NCI-H345 treated with DMSO at 0.1 percent for 48 hours (cell line): Measurements from ENCODE around the gene SPON2.

Source experiments
- DNase-seq: peaks from one replicate; lab custom pipeline; 2025; ENCODE audit not compliant: unreplicated experiment; lab: John Stamatoyannopoulos, UW

SPON2 gene

DNA sequence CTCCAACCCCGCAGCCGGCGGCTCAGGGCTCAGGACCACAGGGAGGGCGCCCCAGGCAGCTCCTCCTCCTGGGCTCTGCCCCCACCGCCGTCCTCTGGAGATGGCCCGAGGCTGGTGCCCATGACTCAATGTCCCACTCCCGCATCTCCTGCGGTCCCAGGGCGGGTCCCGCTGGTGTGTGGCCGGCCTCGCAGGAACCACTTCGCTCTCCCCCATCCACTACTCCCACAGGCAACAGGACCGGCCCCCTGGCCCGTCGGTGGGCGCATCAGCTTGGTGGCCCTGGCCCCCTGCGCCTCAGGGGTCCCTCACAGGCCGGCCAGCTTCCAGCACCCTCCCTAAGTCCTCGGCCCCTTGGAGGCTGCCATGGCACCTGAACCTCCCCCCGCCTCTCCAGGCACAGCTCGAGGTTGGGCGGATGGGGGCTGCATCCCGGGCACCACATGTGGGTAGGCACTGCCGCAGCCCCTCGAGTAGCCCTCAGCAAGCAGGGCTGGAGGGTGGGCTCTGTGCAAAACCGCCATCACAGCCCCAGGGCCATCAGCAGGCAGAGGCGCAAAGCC lies 22.8 kb upstream of the SPON2 start:
- no peak for DNase-seq

DNA sequence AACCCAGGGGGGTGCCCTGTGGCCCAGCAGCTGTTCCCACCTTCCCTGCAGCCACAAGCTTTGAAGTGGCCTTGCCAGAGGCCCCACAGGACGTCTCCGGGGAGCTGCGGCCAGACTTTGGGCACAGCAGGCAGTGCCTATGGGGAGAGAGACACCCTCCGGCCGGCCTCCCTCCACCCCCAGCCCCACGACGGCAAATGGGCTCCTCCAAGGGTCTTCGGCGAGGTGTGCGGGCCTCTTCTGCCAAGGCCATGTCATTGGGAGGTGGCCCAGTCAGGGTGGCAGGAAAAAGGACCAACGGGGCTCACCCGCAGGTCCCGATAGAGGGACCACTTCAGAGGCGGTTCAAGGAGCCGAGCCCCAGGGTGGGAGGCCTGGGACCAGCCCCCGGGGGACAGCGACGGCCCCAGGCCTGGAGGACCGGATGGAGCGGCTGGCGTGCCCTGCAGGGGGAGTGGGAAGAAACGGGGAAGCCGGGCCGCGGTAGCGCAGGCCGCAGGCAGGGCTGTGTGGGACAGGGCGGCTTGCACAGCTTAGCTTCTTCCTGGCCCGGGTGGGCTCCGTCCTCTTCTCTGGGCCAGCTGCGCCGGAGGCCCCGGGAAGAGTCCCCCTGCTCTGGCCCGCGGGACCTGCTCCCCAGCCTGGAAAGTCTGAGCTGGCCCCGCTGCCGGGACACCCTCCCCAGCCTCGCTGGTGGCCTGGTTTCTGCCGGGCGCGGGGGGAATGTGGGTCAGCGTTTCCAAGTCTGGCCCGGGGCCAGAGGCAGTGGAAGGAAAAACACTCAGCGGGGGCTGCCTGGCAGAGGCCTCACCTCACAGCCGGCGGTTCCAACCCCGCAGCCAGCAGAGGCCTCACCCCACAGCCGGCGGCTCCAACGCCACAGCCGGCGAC lies 21.9 kb upstream of the SPON2 start:
- no peak for DNase-seq

DNA sequence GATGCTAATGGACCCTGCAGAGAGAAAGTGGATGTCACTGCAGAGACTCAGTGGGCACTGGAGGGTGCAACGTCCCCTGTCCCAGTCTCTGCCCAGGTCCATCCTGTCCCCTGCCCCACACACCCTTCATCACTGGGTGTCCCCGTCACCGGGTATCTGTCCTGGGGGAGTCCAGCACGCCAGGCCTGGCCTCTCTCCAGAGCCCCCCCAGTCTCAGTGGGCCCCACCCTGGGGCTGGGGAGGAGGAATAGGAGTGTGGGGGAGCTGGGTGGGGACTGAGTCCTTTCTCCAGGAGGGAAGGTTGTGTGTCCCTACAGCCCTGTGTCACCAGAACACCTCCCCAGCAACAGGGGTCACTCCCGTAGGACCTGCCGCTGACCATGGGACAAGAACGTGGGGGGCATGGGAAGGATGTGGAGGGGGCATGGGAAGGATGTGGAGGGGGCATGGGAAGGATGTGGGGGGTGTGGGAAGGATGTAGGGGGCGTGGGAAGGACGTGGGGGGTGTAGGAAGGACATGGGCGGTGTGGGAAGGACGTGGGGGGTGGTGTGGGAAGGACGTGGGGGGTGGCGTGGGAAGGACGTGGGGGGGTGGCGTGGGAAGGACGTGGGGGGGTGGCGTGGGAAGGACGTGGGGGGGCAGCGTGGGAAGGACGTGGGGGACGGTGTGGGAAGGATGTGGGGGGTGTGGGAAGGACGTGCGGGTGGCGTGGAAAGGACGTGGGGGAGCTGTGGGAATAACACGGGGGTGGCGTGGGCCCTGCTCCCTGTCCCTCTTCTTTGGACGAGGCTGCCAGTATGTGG lies 21.0 kb upstream of the SPON2 start:
- DNase-seq, result no peak

DNA sequence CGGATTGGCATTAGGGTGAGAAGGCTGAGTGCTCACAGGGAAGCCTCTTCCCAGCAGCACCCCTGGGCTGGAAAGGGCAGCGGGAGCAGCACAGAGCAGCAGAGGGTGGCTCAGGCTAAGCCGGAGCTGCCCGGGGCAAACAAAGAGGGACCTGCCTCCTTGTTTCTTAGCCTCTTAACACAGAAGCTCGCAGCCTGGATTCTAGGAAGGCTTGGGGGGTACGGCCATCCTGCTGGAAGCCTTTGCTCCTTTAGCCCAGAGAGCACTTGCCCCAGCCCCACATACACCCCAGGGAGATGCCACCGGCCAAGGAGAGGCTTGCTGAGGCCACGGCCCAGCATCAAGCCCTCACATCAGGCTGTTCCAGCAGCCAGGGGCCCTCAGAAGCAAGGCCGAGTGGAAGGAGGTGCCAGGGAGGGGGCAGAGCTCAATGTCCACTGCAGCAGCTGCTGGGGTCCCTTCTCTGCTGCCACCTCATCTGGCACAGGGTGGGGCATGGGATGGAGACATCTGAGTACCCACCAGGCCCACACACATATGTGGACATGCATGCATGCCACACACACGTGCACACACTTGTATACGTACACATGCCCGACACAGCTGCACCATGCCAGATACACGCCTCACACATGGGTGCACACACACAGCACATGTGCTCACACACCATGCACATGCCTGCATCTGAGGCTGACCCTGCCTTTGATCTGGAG lies 20.3 kb upstream of the SPON2 start:
- no peak for DNase-seq

DNA sequence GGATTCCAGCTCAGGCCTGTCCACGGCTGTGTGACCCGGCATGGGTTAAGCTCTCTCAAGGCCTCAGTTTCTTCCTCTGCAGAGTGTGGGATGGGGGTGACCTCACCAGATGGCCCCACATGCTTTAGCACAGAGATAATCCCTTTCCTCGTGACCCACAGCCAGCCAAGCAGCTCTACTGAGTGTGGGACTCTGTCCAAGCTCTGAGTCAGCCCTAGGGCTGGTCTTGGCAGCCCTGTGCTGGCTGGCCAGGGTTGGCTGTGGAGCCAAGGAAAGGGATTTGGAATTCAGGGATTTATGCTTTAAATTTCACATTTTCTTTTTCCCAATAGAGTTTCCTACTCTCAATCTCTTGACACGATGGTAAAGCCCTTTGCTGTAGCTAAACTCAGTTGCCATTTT lies 19.7 kb upstream of the SPON2 start:
- DNase-seq, result no peak

DNA sequence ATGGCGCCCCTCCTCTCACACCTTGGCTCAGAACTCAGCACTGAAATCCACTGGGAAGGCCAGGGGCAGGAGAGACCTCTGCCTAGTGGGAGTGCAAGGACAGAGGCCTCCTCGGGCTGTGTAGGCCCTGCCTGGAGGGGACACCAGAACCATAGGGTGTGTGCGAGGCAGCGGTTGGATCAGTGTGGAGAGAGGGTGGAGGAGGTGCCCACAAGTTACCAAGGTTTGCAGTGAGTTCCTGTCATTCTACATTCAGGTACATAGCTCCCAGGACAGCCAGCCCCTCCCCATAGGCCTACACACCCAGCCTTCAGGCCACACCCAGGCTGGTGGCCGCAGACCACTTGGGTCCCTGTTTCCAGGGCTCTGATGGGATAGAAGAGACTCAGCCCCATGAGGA lies 19.2 kb upstream of the SPON2 start:
- no peak for DNase-seq

DNA sequence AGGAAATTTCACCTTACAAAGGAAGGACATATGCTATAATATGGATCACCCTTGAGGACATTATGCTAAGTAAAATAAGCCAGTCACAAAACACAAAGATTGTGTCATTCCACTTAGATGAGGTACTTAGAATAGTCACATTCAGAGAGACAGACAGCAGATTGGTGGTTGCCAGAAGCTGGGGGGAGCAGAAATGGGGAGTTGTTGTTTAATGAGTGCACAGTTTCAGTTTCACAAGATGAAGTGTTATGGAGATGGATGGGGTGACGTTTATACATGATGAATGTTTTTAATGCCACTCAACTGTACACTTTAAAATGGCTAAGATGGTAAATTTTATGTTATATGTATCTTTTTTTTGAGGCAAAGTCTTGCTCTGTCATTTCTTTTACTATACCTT lies 14.8 kb upstream of the SPON2 start:
- DNase-seq, result no peak

DNA sequence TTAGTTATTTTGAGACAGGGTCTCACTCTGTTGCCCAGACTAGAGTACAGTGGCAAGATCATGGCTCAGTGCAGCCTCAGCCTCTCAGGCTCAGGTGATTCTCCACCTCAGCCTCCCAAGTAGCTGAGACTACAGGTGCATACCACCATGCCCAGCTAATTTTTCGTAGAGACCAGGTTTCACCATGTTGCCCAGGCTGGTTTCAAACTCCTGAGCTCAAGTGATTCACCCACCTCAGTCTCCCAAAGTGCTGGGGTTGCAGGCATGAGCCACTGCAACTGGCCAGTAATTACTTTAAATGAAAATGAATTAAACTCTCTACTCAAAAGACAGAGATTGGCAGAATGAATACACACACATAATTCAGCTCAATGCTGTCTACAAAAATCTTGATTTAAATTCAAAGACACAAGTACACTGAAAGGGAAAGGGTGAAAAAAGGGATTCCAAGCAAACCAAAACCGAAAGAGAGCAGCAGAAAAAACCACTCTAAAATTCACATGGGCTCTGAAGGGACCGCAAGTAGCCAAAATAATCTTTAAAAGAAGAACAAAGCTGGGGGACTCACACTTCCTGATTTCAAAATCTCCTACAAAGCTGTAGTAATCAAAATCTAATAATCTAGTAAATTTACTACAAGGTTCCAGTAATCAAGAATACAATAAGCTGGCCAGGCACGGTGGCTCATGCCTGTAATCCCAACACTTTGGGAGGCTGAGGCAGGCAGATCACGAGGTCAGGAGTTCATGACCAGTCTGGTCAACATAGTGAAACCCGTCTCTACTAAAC lies 11.8 kb upstream of the SPON2 start:
- DNase-seq, result no peak

DNA sequence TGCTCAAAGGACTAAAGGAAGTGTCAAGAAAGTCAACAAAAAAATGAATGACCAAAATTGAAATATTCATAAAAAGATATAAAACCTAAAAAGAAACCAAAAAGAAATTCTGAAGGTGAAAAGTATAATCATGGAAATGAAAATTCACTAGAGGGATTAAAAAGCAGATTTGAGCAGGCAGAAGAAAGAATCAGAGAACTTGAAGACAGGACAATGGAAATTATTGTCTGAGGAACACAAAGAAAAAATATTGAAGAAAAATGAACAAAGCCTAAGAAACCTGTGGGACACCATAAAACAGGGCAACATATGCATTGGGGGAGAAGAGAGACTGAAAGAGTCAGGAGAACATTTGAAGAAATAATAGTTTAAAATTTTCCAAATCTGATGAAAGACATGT lies 9.9 kb upstream of the SPON2 start:
- no peak for DNase-seq

DNA sequence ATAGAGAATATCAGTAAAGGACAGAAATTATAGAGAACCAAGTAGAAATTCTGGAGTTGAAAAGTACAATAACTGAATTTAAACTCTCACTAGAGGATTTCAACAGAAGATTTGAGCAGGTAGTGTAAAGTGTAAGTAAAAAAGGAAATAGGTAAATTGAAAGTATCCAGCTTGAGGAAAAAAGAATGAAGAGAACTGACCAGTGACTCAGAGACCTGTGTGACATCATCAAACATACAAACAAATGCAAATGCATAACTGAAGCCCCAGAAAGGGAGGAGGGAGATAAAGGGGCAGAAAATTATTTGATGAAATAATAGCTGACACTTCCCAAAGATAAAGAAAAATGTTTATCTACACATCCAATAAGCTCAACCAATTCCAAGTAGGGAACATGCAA lies 8.3 kb upstream of the SPON2 start:
- DNase-seq, result no peak

DNA sequence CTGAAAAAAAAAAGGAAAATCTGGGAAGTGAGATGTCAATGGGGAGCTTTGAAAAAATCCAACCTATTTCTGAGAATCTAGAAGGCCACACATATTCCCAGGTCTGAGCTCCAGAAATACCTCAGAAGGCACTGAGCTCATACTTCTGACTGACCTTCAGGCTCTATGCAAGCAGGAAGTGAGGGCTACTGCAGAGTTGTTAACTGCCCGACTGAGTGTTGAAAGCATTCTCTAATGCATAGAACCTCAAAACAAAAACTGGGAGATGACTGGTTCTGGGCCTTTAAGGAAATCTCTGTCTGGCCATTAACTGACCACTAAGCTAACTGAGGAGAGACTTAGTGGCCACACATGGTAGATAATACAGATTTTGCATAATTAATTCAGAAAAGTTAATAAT lies 7.6 kb upstream of the SPON2 start:
- DNase-seq, result no peak

DNA sequence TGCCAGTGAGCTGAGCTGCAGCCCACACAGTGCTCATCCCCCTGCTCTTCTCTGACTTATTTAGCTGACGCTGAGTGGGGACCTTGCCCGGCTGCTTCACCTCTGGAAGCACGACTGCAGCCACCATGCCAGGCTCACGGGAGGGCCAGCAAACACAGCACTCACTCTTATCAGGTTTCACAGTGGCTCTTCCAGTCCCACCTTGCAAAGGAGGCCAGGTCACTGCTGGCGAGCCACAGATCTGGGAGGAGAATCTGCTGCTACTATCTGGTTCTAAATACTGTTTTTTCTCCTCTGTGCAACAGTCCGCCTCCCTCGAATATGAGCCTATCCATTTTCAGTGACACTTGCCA lies 6.7 kb upstream of the SPON2 start:
- DNase-seq, result no peak

DNA sequence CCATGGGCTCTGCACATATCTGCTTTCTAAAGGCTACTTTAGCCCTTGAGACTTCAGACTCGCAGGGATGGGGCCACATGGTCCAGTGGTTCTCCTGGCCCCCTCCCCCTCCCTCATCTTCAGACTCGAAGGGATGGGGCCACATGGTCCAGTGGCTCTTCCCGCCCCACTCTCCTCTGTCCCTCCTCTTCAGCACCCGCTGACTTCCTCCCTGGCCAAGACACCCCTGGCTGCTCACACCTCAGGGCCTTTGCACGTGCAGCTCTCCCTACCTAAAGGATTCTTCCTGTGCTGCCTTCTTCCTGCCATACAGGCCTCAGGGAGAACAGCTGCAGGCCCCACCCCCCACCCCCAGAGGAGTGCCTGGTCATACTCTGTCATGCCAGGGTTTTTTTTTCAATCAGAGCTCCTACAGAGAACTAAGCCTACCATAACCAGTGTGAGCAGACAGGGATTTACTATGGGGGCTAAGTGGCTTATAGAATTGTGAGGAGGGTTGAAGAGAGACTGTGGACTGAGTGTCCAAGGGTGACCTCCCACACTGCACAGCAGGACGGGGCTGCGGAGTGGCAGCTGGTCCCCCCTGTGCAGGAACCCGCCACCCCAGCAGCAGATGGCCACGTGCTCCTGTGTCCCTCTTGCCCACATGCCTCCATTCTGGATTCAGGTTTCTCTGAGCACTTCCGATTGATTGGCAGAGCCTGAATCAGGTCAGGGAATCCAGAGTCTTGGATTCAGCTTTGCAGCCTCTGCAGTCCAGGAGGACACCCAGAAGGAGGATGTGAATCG lies 6.1 kb upstream of the SPON2 start:
- no peak for DNase-seq

DNA sequence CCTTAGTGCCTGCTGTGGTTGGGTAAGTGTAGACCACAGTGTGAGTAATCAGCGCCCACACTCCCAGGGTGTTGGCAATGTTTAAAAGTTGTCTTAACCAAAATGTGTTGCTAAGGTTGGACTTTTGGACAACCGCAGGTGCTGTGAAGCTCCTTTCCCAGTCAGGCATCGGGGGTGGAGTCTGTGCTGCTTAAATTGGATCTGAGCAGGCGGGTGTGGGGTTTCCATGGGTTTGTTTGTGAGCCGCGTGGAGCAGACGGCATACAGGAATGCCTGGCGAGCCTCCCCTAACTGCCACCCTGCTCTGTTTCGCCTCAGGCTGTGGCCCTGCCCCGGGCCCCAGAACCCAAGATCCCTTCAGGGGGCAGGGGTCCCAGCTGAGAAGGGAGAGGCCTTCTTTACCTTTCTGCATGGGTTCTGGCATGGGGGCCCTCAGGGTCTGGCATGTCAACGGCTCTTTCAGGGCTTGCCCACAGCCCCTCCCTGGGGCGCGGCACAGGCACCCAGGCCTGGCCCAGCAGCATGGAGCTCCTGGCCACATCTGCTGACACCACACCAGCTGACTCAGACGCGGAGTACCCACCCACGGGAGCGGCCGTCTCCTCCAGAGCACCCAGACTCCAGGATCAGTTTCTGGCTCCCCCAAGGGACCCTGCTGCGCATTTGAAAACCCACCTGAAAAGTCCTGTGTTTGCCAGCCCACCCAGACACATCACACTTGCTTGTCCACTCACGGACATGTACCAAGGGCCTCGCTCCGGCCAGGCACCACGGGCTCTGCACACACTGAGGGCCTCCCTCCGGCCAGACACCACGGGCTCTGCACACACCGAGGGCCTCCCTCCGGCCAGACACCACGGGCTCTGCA lies 5.1 kb upstream of the SPON2 start:
- DNase-seq, result no peak

DNA sequence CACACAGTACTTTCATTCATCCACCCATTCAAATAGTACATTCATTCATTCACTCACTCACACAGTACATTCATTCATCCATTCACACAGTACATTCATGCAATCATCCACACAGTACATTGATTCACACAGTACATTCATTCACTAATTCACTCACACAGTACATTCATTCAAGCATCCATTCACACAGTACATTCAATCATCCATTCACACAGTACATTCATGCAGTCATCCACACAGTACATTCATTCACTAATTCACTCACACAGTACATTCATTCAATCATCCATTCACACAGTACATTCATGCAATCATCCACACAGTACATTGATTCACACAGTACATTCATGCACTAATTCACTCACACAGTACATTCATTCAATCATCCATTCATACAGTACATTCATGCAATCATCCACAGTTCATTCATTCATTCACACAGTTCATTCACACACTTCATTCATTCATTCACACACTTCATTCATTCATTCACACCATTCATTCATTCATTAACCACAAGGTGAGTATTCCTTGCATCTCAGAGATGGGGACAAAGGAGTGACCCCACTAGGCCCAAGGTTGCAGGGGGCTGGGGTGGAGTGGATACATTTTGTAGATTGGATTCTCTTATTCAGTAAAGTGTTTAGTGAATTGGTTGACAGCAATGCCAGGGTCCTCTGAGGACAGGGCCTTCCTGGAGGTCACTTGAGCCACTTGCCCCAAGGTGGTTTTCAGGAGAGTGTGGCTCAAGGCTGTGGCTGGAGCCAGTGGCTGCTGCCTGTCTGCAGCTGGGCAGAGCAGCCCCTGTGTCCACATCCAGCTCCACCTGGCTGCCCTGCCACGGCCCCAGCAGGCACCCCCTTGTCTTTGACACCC lies 4.3 kb upstream of the SPON2 start:
- DNase-seq, result no peak

DNA sequence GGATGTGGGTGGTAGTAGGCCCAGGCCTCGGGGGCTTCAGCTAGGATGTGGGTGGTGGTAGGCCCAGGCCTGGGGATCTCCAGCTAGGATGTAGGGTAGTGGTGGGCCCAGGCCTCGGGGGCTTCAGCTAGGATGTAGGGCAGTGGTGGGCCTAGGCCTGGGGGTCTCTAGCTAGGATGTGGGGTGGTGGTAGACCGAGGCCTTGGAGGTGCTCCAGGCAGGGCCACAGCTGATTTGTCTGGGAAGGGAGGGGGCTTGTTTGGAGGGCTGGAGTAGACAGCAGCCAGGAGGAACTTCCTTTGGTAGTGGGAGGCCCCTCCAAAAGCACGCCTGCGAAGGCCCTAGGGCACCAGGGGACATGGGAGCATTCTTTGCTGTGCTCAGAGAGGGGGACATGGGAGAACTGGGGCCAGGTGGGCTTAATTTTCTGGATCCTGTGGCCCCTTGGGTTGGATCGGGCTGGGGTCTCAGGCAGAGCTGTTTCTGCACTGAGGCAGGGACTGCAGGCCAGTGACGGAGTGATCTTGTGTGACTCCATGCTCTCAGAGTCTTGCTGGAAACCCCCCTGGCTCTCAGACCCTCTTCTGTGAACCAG lies 3.3 kb upstream of the SPON2 start:
- no peak for DNase-seq

DNA sequence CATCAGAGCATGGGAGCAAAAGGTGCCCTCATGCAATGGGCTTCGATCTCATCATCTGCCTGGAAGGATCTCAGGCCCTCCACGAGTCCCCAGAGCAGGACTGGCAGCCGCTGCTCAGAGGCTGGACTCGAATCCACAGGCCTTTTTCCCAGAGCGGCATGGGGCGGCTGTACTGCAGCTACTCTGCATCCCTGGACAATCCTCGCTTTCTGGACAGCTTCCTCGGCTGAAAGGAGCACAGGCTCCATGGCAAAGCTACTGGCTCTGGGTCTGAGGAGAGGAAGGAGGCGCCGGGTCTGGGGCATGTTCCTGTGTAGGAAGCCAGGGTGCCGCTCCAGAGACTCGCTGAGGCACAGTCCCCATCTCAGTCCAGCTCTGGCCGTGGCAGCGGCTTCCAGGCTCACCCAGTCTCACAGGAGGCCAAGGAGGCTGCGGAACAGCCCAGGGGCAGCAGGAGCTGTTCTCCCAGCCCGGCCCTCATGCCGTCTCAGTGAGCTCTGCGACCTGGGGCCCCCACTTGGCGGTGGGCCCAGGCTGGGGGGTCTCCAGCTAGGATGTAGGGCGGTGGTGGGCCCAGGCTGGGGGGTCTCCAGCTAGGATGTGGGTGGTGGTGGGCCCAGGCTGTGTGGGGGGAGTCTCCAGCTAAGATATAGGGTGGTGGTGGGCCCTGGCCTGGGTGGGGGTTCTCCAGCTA lies 2.7 kb upstream of the SPON2 start:
- DNase-seq, result no peak
